Lower leg skin (tissue), 3 donors: ENCODE data around the gene RPS28.

Experiments
- POLR2A ChIP-seq, 2 donors: fragments of 450-650 bp; IDR thresholded peaks; one replicate each; pipeline ENCODE4 v1.6.1; 2016 to 2017; ENCODE audit warnings: antibody characterized with exemption in 2 of 2, mild to moderate bottlenecking in 1 of 2, moderate library complexity in 1 of 2
- TF ChIP-seq, protein P1 (sequence below), 3 donors: fragments of 450-650 bp; IDR thresholded peaks; one replicate each; pipeline ENCODE4 v1.5.1; 2016; ENCODE audit warnings: antibody characterized with exemption in 3 of 3, mild to moderate bottlenecking in 3 of 3, moderate library complexity in 2 of 3

DNA sequence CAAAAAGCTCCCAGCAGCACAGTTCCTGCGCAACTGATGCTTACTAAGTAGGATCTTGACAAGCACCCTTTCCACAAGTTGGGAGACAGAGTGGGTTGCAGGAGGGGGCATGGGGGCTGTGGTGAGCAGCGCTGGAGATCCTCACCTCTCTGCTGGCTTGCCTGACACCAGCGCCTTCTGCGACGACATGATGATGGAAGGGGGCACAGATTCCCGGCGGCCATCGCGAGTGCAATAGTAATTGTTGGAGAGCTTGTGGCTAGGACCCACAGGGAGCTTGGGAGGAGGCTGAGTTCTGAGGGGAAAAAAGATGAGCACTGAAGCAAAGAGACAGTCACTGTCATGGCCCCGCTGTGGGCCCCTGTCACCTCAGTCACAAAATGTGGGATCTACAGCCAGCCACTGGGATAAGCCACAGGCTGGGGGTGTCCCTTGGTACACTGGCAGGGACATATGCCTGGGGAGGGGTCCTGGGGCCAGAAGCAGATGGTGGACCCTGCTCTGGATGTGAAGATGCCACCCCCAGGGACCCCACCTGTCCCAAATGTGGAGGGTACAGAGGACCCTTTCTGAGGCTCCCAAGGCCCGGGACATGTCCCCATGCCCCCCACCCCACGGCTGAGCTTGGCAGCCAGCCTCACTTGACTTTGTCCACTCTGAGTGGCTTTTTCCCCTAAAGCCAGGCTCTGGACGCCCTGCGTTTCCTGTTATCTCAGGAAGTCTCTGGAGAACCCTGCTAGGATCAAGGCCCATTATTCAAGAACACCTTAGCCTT is 4.8 kb upstream of the RPS28 start:
- TF ChIP-seq, protein P1, sequence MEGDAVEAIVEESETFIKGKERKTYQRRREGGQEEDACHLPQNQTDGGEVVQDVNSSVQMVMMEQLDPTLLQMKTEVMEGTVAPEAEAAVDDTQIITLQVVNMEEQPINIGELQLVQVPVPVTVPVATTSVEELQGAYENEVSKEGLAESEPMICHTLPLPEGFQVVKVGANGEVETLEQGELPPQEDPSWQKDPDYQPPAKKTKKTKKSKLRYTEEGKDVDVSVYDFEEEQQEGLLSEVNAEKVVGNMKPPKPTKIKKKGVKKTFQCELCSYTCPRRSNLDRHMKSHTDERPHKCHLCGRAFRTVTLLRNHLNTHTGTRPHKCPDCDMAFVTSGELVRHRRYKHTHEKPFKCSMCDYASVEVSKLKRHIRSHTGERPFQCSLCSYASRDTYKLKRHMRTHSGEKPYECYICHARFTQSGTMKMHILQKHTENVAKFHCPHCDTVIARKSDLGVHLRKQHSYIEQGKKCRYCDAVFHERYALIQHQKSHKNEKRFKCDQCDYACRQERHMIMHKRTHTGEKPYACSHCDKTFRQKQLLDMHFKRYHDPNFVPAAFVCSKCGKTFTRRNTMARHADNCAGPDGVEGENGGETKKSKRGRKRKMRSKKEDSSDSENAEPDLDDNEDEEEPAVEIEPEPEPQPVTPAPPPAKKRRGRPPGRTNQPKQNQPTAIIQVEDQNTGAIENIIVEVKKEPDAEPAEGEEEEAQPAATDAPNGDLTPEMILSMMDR (IDR thresholded peaks at IDR 0.05), result no peak
- TF ChIP-seq POLR2A (IDR thresholded peaks at IDR 0.05), result no peak
